ENCODE measurements around the gene DHX9. TPM values are rescaled to one million over a fixed set of nuclear protein-coding genes. Genes with fewer than 3 reads are reported as not detected.
"Not testable (repeated sequence)": the region's sequence is repeated elsewhere in the genome, so short reads cannot be mapped to it uniquely, and the experiment has no call there.

The DHX9 gene
- total RNA-seq, 1 donor from 2014 or later, result 52.8 TPM

GRCh38 chr1:182889997-182890396, 50.9 kb downstream of the DHX9 start:
- Histone ChIP-seq H3K27ac (no peak overlapping the region), H3K4me3 (no peak overlapping the region), H3K9me3 (peaks cover 0 to 4% of the 10 kb centered on the region in 2 donors), H3K36me3 (peaks cover 30 to 41% of the 10 kb centered on the region in 2 donors), H3K27me3 (no peaks in the 10 kb centered on the region), H3K4me1 (no peaks in the 10 kb centered on the region)
- DNase-seq (ENCODE audit: low spot score in 2 of 2), result no peak
- no peak for TF ChIP-seq CTCF (IDR thresholded peaks at IDR 0.05)
- intact Hi-C loops (cut with DNase I), result no loop called here

GRCh38 chr1:182890927-182891610, 51.9 kb downstream of the DHX9 start:
- H3K4me3 ChIP-seq, result no peak overlapping the region
- H3K9me3 ChIP-seq, result peaks cover 0 to 4% of the 10 kb centered on the region in 2 donors
- DNase-seq (ENCODE audit: low spot score in 2 of 2), result no peak
- no peak for TF ChIP-seq CTCF (IDR thresholded peaks at IDR 0.05)
- H3K27ac ChIP-seq, result no peak overlapping the region
- no peaks in the 10 kb centered on the region for H3K27me3 ChIP-seq
- intact Hi-C loops (cut with DNase I), result no loop called here
- no peaks in the 10 kb centered on the region for H3K4me1 ChIP-seq
- peaks cover 24 to 31% of the 10 kb centered on the region in 2 donors for H3K36me3 ChIP-seq

- intact Hi-C loops (cut with DNase I), result no loop called here
- peaks cover 0 to 4% of the 10 kb centered on the region in 2 donors for H3K9me3 ChIP-seq
- H3K4me3 ChIP-seq, result no peak overlapping the region
- H3K27me3 ChIP-seq, result no peaks in the 10 kb centered on the region
- DNase-seq (ENCODE audit: low spot score in 2 of 2), result no peak
- no peak for TF ChIP-seq CTCF (IDR thresholded peaks at IDR 0.05)
- H3K4me1 ChIP-seq, result no peaks in the 10 kb centered on the region
- no peak overlapping the region for H3K27ac ChIP-seq
- no peaks in the 10 kb centered on the region for H3K36me3 ChIP-seq
These were observed 58.5 kb downstream of the DHX9 start for GRCh38 chr1:182897696-182898095.

- DNase-seq (ENCODE audit: low spot score in 2 of 2); H3K4me3 ChIP-seq; H3K27ac ChIP-seq; H3K36me3 ChIP-seq; H3K4me1 ChIP-seq; H3K9me3 ChIP-seq; intact Hi-C loops (cut with DNase I); H3K27me3 ChIP-seq: not testable (repeated sequence)
These were observed 62.8 kb downstream of the DHX9 start for GRCh38 chr1:182901946-182902345.

GRCh38 chr1:182905321-182905720, 66.2 kb downstream of the DHX9 start:
- Histone ChIP-seq H3K4me1 (no peaks in the 10 kb centered on the region), H3K27me3 (no peaks in the 10 kb centered on the region), H3K9me3 (no peaks in the 10 kb centered on the region), H3K36me3 (no peaks in the 10 kb centered on the region), H3K4me3 (no peak overlapping the region), H3K27ac (no peak overlapping the region)
- no peak for TF ChIP-seq CTCF (IDR thresholded peaks at IDR 0.05)
- no peak for DNase-seq (ENCODE audit: low spot score in 2 of 2)
- intact Hi-C loops (cut with DNase I), result no loop called here

- no peak for TF ChIP-seq CTCF (IDR thresholded peaks at IDR 0.05)
- Histone ChIP-seq H3K27ac (no peak overlapping the region), H3K4me1 (no peaks in the 10 kb centered on the region), H3K36me3 (no peaks in the 10 kb centered on the region), H3K27me3 (no peaks in the 10 kb centered on the region), H3K4me3 (no peak overlapping the region), H3K9me3 (peaks cover 0 to 12% of the 10 kb centered on the region in 2 donors)
- DNase-seq (ENCODE audit: low spot score in 2 of 2), result no peak
- intact Hi-C loops (cut with DNase I), result no loop called here
These were observed 70.4 kb downstream of the DHX9 start for GRCh38 chr1:182909578-182909977.
